Neutrophil (primary cell): ENCODE results near the gene APC.

Experiments used
- H3K27ac ChIP-seq: fragments of 200-600 bp; sonication (generic); 2 replicates; pipeline ENCODE4 v1.5.1; 2016; ENCODE audit warnings: mild to moderate bottlenecking, moderate library complexity
- H3K27me3 ChIP-seq: fragments of 200-600 bp; sonication (generic); 2 replicates; pipeline ENCODE4 v1.6.0; 2016; ENCODE audit warnings: mild to moderate bottlenecking
- H3K36me3 ChIP-seq: fragments of 200-600 bp; sonication (generic); 2 replicates; pipeline ENCODE4 v1.5.1; 2017
- H3K4me1 ChIP-seq, 2 experiments: fragments of 200-600 bp in 1 of 2; sonication (generic) in 1 of 2; 1 replicate in 1 of 2; 2 replicates in 1 of 2; pipeline versions ENCODE4 v1.5.1 to v1.6.1; 2013 to 2016; ENCODE audit warnings: low read depth in 1 of 2, low read length in 1 of 2, mild to moderate bottlenecking in 1 of 2, moderate library complexity in 1 of 2; ENCODE audit not compliant: control insufficient read depth in 1 of 2, insufficient read depth in 1 of 2
- H3K4me3 ChIP-seq, 2 experiments: fragments of 200-600 bp in 1 of 2; sonication (generic) in 1 of 2; 1 replicate in 1 of 2; 2 replicates in 1 of 2; pipeline ENCODE4 v1.5.1; 2013 to 2016; ENCODE audit warnings: low read depth in 1 of 2, low read length in 1 of 2, mild to moderate bottlenecking in 1 of 2, moderate library complexity in 1 of 2
- H3K9me3 ChIP-seq: fragments of 200-600 bp; sonication (generic); 2 replicates; pipeline ENCODE4 v1.5.1; 2016
- CTCF ChIP-seq: fragments of 200-600 bp; sonication (generic); IDR thresholded peaks from 2 replicates; pipeline ENCODE4 v1.5.1; 2016; ENCODE audit warnings: antibody characterized with exemption

The APC gene

DNA sequence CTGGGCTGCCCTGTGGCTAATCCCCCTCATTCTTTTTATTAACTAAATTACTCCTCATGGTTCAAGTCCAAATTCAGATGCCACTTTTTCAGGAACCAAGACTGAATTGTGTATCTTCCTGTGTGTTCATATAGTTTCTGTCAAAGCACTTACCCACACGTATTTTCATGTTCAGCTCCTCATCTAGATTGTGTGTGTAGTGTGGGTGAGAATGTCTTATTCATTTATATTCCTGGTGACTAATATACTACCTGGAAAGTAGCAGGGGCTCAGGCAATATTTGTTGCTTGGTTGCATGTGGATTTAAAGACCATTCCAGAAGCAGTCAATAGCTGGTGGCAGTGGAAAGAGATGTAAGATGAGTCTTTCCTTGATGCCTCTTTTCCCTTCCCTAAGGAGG lies 74.9 kb downstream of the APC start:
- Histone ChIP-seq H3K4me3 (no peak overlapping the region), H3K4me1 (no peaks in the 10 kb centered on the region), H3K27me3 (no peaks in the 10 kb centered on the region), H3K36me3 (peaks cover 61% of the 10 kb centered on the region), H3K9me3 (no peaks in the 10 kb centered on the region), H3K27ac (no peak overlapping the region)
- no peak for TF ChIP-seq CTCF

DNA sequence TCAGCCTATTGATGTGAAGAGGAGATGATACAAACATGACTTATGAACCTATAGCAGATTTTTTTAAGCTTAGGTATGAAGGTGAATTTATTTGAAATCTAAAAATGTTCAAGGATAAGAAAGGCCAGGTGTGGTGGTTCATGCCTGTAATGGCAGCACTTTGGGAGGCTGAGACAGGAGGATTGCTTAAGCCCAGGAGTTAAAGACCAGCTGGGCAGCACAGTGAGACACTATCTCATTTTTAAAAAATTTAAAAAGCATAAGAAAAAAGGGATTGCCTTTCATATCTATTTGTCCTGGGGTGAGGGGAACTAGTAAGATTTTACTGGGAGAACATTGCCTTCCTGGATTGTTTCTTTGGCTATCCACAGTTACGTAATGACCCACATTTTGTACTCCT lies 82.6 kb downstream of the APC start:
- TF ChIP-seq CTCF, result no peak
- Histone ChIP-seq H3K9me3 (no peaks in the 10 kb centered on the region), H3K27me3 (no peaks in the 10 kb centered on the region), H3K4me3 (no peak overlapping the region), H3K4me1 (no peaks in the 10 kb centered on the region), H3K27ac (no peak overlapping the region), H3K36me3 (peaks cover 76% of the 10 kb centered on the region)

DNA sequence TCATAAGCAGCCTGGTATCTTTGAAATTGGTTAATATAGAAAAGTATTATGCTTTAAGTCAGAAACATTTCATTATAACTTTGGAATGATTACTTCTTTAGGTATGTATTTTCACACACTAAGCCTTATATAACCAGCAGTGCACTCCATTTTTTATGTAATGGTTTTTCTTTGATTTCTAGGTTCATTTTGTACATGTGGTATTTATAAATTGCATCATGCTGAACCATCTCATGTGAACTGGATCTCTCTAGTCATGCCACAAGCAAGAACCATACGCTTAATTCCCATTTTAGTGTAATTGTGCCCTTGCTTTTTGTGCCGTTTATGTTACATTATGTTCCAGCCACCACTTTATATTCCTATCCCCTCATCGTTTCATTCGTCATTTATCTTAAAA lies 84.8 kb downstream of the APC start:
- Histone ChIP-seq H3K27ac (no peak overlapping the region), H3K4me1 (no peaks in the 10 kb centered on the region), H3K27me3 (no peaks in the 10 kb centered on the region), H3K36me3 (peaks cover 75% of the 10 kb centered on the region), H3K9me3 (no peaks in the 10 kb centered on the region), H3K4me3 (no peak overlapping the region)
- TF ChIP-seq CTCF, result no peak

DNA sequence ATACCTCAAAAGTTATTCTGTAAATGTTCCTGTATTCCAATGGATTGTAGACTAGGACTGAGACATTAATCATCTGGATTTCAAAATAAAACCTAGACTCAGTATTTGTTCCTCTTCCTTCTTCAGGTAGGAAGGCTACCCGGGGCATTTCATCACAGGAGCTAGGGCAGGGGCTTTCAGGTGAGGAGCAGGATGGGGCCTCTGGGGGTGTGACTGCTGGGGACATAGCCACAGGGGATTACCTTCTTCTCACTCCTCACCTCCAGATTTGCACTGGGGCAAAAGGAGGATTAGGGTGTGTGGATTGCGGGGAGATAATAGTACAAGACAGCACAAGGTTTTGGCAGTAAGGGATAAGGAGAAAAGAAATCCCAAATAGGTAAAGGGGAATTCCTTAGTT lies 85.5 kb downstream of the APC start:
- Histone ChIP-seq H3K9me3 (no peaks in the 10 kb centered on the region), H3K27me3 (no peaks in the 10 kb centered on the region), H3K27ac (no peak overlapping the region), H3K36me3 (peaks cover 82% of the 10 kb centered on the region), H3K4me3 (no peak overlapping the region), H3K4me1 (no peaks in the 10 kb centered on the region)
- no peak for TF ChIP-seq CTCF

- no peaks in the 10 kb centered on the region for H3K9me3 ChIP-seq
- H3K27ac ChIP-seq, result no peak overlapping the region
- peaks cover 86% of the 10 kb centered on the region for H3K36me3 ChIP-seq
- no peaks in the 10 kb centered on the region for H3K27me3 ChIP-seq
- no peaks in the 10 kb centered on the region for H3K4me1 ChIP-seq
- TF ChIP-seq CTCF, result no peak
- no peak overlapping the region for H3K4me3 ChIP-seq
Observed at GRCh38 chr5:112823656-112824055, 86.0 kb downstream of the APC start.

DNA sequence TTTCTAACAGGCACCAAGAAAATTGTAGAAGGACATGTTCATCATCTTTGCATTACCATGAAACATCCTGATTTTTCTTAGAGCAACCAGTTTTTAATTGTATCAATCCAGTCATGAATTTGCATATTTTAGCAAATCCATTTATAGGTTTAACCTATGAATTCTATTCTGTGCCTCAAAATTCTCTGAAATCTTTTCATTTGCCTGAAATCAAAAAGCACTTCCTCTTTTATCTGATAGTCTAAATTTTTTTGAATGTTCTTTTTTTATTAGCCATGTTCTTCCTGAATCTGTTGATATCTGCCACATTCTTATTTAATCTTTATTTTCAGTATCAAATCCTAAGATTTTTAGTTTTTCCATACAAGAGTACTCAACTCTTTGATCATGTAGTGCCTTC lies 86.5 kb downstream of the APC start:
- no peak for TF ChIP-seq CTCF
- Histone ChIP-seq H3K36me3 (peaks cover 87% of the 10 kb centered on the region), H3K9me3 (no peaks in the 10 kb centered on the region), H3K27me3 (no peaks in the 10 kb centered on the region), H3K4me1 (no peaks in the 10 kb centered on the region), H3K27ac (no peak overlapping the region), H3K4me3 (no peak overlapping the region)
